DOHH2 (cell line): ENCODE measurements around the gene SEPHS2.

ENCODE experiments used
- CTCF ChIP-seq: fragments of 200-600 bp; sonication (generic); IDR thresholded peaks from one replicate; pipeline ENCODE4 v1.5.1; 2014; ENCODE audit warnings: antibody characterized with exemption, mild to moderate bottlenecking, low read depth, low read length; ENCODE audit not compliant: poor library complexity, severe bottlenecking
- EZH2phosphoT487 ChIP-seq: fragments of 200-600 bp; sonication (generic); IDR thresholded peaks from 2 replicates; pipeline ENCODE4 v1.6.1; 2017; ENCODE audit warnings: borderline replicate concordance, mild to moderate bottlenecking, antibody characterized with exemption, low read length, moderate library complexity, mixed read lengths

GRCh38 chr16:30397776-30398660 is 47.7 kb downstream of the SEPHS2 start:
- TF ChIP-seq CTCF (no peak), EZH2phosphoT487 (no peak)
